Stomach (tissue), 9 donors: ENCODE results near the gene SMPD2. TPM values are rescaled to one million over a fixed set of nuclear protein-coding genes. Genes with fewer than 3 reads are reported as not detected.

Source experiments
- DNase-seq, 2 donors: peaks; one replicate each; pipeline versions ENCODE4 v3.0.0 to v3.0.0-alpha.2; 2013 to 2019
- H3K27ac ChIP-seq, 5 donors: fragments of 200-600 bp in 4 of 5; sonication (generic) in 4 of 5; one replicate each; pipeline ENCODE4 v1.5.1; 2013 to 2019; ENCODE audit warnings: mild to moderate bottlenecking in 1 of 5, moderate library complexity in 1 of 5
- H3K27me3 ChIP-seq, 3 donors: fragments of 200-600 bp; sonication (generic); one replicate each; pipeline ENCODE4 v1.5.1; 2017 to 2019; ENCODE audit warnings: mixed run types in 1 of 3
- H3K36me3 ChIP-seq, 4 donors: fragments of 200-600 bp; sonication (generic); 1 replicate in 3 of 4; 2 replicates in 1 of 4; pipeline ENCODE4 v1.5.1; 2016 to 2019
- H3K4me1 ChIP-seq, 4 donors: fragments of 200-600 bp; sonication (generic); one replicate each; pipeline ENCODE4 v1.5.1; 2016 to 2019
- H3K4me3 ChIP-seq, 4 donors: fragments of 200-600 bp; sonication (generic) in 3 of 4; one replicate each; pipeline ENCODE4 v1.5.1; 2016 to 2019; ENCODE audit warnings: mild to moderate bottlenecking in 1 of 4
- H3K9me3 ChIP-seq, 4 donors: fragments of 200-600 bp; sonication (generic); one replicate each; pipeline ENCODE4 v1.5.1; 2016 to 2019
- CTCF ChIP-seq, 7 experiments: fragments of 450-650 bp in 4 of 7; fragments of 200-600 bp in 3 of 7; sonication (generic) in 3 of 7; IDR thresholded peaks; one replicate each; pipeline ENCODE4 v1.5.1; 2016 to 2019; ENCODE audit warnings: antibody characterized with exemption in 7 of 7, control low read depth in 2 of 7, mild to moderate bottlenecking in 1 of 7
- EP300 ChIP-seq: sonication (generic); formaldehyde crosslinking; IDR thresholded peaks from one replicate; pipeline ENCODE4 v1.6.1; 2017; ENCODE audit warnings: antibody characterized with exemption
- POLR2A ChIP-seq, 4 donors: fragments of 450-650 bp; IDR thresholded peaks; one replicate each; pipeline ENCODE4 v1.6.1; 2016; ENCODE audit warnings: antibody characterized with exemption in 4 of 4, control low read depth in 2 of 4, mild to moderate bottlenecking in 1 of 4, moderate library complexity in 1 of 4
- POLR2AphosphoS5 ChIP-seq, 3 donors: sonication (generic); formaldehyde crosslinking; IDR thresholded peaks; one replicate each; pipeline ENCODE4 v1.6.1; 2016; ENCODE audit warnings: antibody characterized with exemption in 3 of 3
- WGBS, 5 donors: extraction: QIAGEN DNeasy Blood & Tissue Kit in 3 of 5; methylation state at CpG; one replicate each; pipeline versions ENCODE4 v1.1.5 to v1.1.7; 2013 to 2018; 5-methylcytosine and 5-hydroxymethylcytosine counted together
- intact Hi-C: fragments of 100-400 bp; cut with DNase I; formaldehyde crosslinking; loops from one replicate; pipeline ENCODE4 v1.15.1; 2023; ENCODE audit warnings: low total_unique reads
- polyA plus RNA-seq, 3 donors: library from polyadenylated mRNA; stranded (reverse); fragments of 200-250 nt; gene quantifications; one replicate each; pipeline ENCODE4 v1.2.3, GENCODE V29; 2013
- total RNA-seq, 5 donors: library from RNA; depleted of rRNA; stranded (reverse); fragments of >200 nt; gene quantifications; one replicate each; pipeline versions ENCODE4 v1.1.0 to v1.2.3, GENCODE V29; 2014 to 2016
- donor health status: healthy with polysubstance abuse.
- donor health status: Bipolar disorder and iron deficiency.
- donor health status: healthy.

Gene SMPD2
- total and polyA plus RNA-seq, 8 donors = 10.7 to 80.5 (median 17.4) TPM

- TF ChIP-seq CTCF (IDR thresholded peaks at IDR 0.05) = no peak
- Histone ChIP-seq H3K9me3 (no peaks in the 10 kb centered on the region), H3K4me1 (peaks cover 0 to 18% (median 4%) of the 10 kb centered on the region in 4 donors), H3K27me3 (no peaks in the 10 kb centered on the region), H3K27ac (no peak overlapping the region), H3K4me3 (no peak overlapping the region), H3K36me3 (no peaks in the 10 kb centered on the region)
- intact Hi-C loops = no loop called here
- peak in 1 of 2 donors; percentile 79 for DNase-seq
- WGBS, 5 donors = 38 to 49% (median 48%) methylated on average over 7 of the region's 7 CpGs
These were observed 11.5 kb upstream of the SMPD2 start for GRCh38 chr6:109428889-109429477.

- H3K27ac ChIP-seq = no peak overlapping the region
- peaks cover 0 to 13% (median 4%) of the 10 kb centered on the region in 4 donors for H3K4me1 ChIP-seq
- no peaks in the 10 kb centered on the region for H3K9me3 ChIP-seq
- intact Hi-C loops = no loop called here
- DNase-seq = no peak
- TF ChIP-seq POLR2A (IDR thresholded peaks at IDR 0.05) (no peak), EP300 (no peak), CTCF (IDR thresholded peaks at IDR 0.05) (no peak), POLR2AphosphoS5 (IDR thresholded peaks at IDR 0.05) (no peak)
- no peaks in the 10 kb centered on the region for H3K27me3 ChIP-seq
- H3K36me3 ChIP-seq = no peaks in the 10 kb centered on the region
- no peak overlapping the region for H3K4me3 ChIP-seq
- 95 to 97% (median 97%) methylated on average over 3 of the region's 3 CpGs for WGBS, 5 donors
These were observed 11.0 kb upstream of the SMPD2 start for GRCh38 chr6:109429496-109429895.

GRCh38 chr6:109434456-109434855 is 6.1 kb upstream of the SMPD2 start:
- DNase-seq = no peak
- H3K27ac ChIP-seq = no peak overlapping the region
- intact Hi-C loops = no loop called here
- H3K9me3 ChIP-seq = no peaks in the 10 kb centered on the region
- no peaks in the 10 kb centered on the region for H3K36me3 ChIP-seq
- no peaks in the 10 kb centered on the region for H3K27me3 ChIP-seq
- TF ChIP-seq POLR2A (IDR thresholded peaks at IDR 0.05) (no peak), POLR2AphosphoS5 (IDR thresholded peaks at IDR 0.05) (no peak), EP300 (no peak), CTCF (IDR thresholded peaks at IDR 0.05) (no peak)
- WGBS, 5 donors = 61 to 85% (median 64%) methylated on average over 2 of the region's 2 CpGs
- H3K4me3 ChIP-seq = no peak overlapping the region
- H3K4me1 ChIP-seq = peaks cover 5 to 10% (median 7%) of the 10 kb centered on the region in 4 donors

- Histone ChIP-seq H3K27me3 (no peaks in the 10 kb centered on the region), H3K36me3 (no peaks in the 10 kb centered on the region), H3K9me3 (no peaks in the 10 kb centered on the region), H3K4me3 (no peak overlapping the region), H3K4me1 (peaks cover 11 to 18% (median 14%) of the 10 kb centered on the region in 4 donors), H3K27ac (no peak overlapping the region)
- intact Hi-C loops = no loop called here
- TF ChIP-seq EP300 = no peak
- TF ChIP-seq POLR2AphosphoS5 (IDR thresholded peaks at IDR 0.05) = no peak
- no peak for TF ChIP-seq POLR2A (IDR thresholded peaks at IDR 0.05)
- no peak for TF ChIP-seq CTCF (IDR thresholded peaks at IDR 0.05)
- no peak for DNase-seq
- whole genome bisulfite sequencing, 5 donors = 81 to 91% (median 87%) methylated on average over 5 of the region's 5 CpGs
These were observed 4.5 kb upstream of the SMPD2 start for GRCh38 chr6:109436041-109436440.
